Hematopoietic multipotent progenitor cell treated with erythropoietin and hydrocortisone succinate and interleukin-3 and kit ligand, for 4 days (in vitro differentiated cells): Measurements from ENCODE around the gene ZNF546.
"Not testable (repeated sequence)": the region's sequence is repeated elsewhere in the genome, so short reads cannot be mapped to it uniquely, and the experiment has no call there.

Source experiments
- DNase-seq: peaks from one replicate; pipeline ENCODE4 v3.0.0-alpha.2; 2015

The ZNF546 gene

GRCh38 chr19:39987167-39987566 is 9.7 kb upstream of the ZNF546 start:
- no peak for DNase-seq

GRCh38 chr19:39987596-39987995 is 9.3 kb upstream of the ZNF546 start:
- DNase-seq = no peak

- no peak for DNase-seq
These were observed 3.3 kb upstream of the ZNF546 start for GRCh38 chr19:39993605-39994004.

- DNase-seq = no peak
These were observed 2.5 kb upstream of the ZNF546 start for GRCh38 chr19:39994361-39994760.

GRCh38 chr19:39995794-39996193 is 1.1 kb upstream of the ZNF546 start:
- DNase-seq = no peak

GRCh38 chr19:39996218-39996810 is 546 bp upstream of the ZNF546 start:
- DNase-seq = peak; percentile 68

- peak; percentile 26 for DNase-seq
These were observed 867 bp downstream of the ZNF546 start for GRCh38 chr19:39997638-39998216.

GRCh38 chr19:39998501-39998900 is 1.6 kb downstream of the ZNF546 start:
- DNase-seq = no peak

- DNase-seq = peak; percentile 38
These were observed 8.9 kb downstream of the ZNF546 start for GRCh38 chr19:40005691-40006272.

- DNase-seq = peak; percentile 15
These were observed 9.4 kb downstream of the ZNF546 start for GRCh38 chr19:40006273-40006691.

GRCh38 chr19:40009674-40010073 is 12.8 kb downstream of the ZNF546 start:
- DNase-seq = no peak

GRCh38 chr19:40013991-40014390 is 17.1 kb downstream of the ZNF546 start:
- DNase-seq = no peak

GRCh38 chr19:40023969-40024368 is 27.1 kb downstream of the ZNF546 start:
- DNase-seq = no peak

GRCh38 chr19:40025938-40026596 is 29.2 kb downstream of the ZNF546 start:
- no peak for DNase-seq

GRCh38 chr19:40026597-40026970 is 29.7 kb downstream of the ZNF546 start:
- DNase-seq = no peak

- no peak for DNase-seq
These were observed 37.2 kb downstream of the ZNF546 start for GRCh38 chr19:40033989-40034560.

- DNase-seq = no peak
These were observed 39.1 kb downstream of the ZNF546 start for GRCh38 chr19:40035996-40036395.

GRCh38 chr19:40038047-40038446 is 41.2 kb downstream of the ZNF546 start:
- not testable (repeated sequence) for DNase-seq

- DNase-seq = not testable (repeated sequence)
These were observed 44.9 kb downstream of the ZNF546 start for GRCh38 chr19:40041718-40042117.

GRCh38 chr19:40053491-40053890 is 56.6 kb downstream of the ZNF546 start:
- DNase-seq = no peak

GRCh38 chr19:40054632-40055031 is 57.8 kb downstream of the ZNF546 start:
- no peak for DNase-seq

GRCh38 chr19:40055049-40055448 is 58.2 kb downstream of the ZNF546 start:
- DNase-seq = no peak

GRCh38 chr19:40055832-40056504 is 59.1 kb downstream of the ZNF546 start, which contains the start of gene ZNF780B:
TSS of gene ZNF780B (minus strand) at chr19:40056231. CDS start at chr19:40050332, 5,899 bp downstream.
- DNase-seq = peak; percentile 87
